ENCODE results near the gene RC3H1.
"Not testable (repeated sequence)": the region's sequence is repeated elsewhere in the genome, so short reads cannot be mapped to it uniquely, and the experiment has no call there.

Gene RC3H1

DNA sequence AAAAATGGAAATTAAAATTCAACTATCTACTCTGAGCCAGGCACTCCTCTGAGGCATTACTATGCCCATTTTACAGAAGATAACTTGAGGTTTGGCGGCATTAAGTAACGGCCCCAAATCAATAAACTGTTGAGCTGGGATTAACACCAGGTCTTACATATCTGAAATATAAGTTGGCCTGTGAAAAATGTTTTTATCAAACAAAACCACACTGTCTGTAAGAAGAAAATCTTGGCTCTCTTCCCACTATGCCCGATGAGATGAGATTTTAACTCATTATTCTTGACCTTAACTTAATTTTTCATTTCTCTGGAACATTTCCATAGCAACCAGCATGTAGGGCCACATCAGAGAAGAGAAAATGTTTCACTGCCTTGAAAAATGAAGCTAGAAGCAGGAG lies 21.8 kb downstream of the RC3H1 start:
- Histone ChIP-seq H3K36me3 (ENCODE audit: control insufficient read depth, insufficient read depth, low read length) (0 out of 2 replicates have a peak, but pooled peaks cover 10% of the 10 kb centered on the region), H3K4me3 (ENCODE audit: low read depth, low read length) (no peak overlapping the region)

DNA sequence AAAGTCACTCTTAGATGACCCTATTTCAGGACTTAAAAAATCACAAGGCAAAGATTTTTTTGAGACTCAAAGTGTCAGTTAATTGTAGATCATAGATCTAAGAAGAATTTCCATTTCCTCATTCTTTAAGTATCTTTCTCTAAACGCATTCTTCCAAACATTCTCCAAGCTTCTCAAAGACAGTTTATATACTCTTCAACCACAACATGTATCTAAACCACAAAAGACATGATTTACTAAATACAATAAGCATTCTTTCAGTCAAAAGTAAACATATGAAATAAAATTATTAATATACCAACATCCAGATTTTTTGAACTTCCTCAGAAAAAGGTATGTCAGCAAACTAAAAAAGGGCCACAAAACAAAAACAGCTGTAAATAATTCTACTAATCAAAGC lies 24.4 kb downstream of the RC3H1 start:
- H3K4me3 ChIP-seq (ENCODE audit: low read depth, low read length), result no peak overlapping the region

More for the DNA sequence above, 21.8 kb downstream of the RC3H1 start:
- no peak overlapping the region for H3K9ac ChIP-seq (ENCODE audit: low read depth, low read length)
- no peaks in the 10 kb centered on the region for H3K4me1 ChIP-seq (ENCODE audit: control insufficient read depth, insufficient read depth, low read length)
- no peaks in the 10 kb centered on the region for H3K9me3 ChIP-seq (ENCODE audit: control insufficient read depth, insufficient read depth, low read length)
- H3K27me3 ChIP-seq (ENCODE audit: control insufficient read depth, insufficient read depth, low read length), result no peaks in the 10 kb centered on the region
- H3K27ac ChIP-seq (ENCODE audit: low read depth, low read length), result no peak overlapping the region

DNA sequence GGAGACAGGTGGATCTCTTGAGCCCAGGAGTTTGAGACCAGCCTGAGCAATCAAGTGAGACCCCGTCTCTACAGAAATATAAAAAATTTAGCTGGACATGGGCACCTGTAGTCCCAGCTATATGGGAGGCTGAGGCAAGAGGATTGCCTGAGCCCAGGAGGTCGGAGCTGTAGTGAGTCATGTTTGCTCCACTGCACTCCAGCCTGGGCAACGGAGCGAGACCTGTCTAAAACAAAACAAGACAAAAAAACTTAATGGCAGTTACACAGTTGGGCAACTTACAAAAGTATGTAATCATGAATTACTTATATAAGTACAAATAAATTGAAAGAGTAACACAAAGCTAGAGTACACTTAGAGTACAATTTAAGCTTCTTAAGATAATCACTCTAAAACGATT lies 25.2 kb downstream of the RC3H1 start:
- H3K36me3 ChIP-seq (ENCODE audit: control insufficient read depth, insufficient read depth, low read length), result peaks cover 20% of the 10 kb centered on the region
- no peak overlapping the region for H3K9ac ChIP-seq (ENCODE audit: low read depth, low read length)
- no peak overlapping the region for H3K27ac ChIP-seq (ENCODE audit: low read depth, low read length)
- H3K4me1 ChIP-seq (ENCODE audit: control insufficient read depth, insufficient read depth, low read length), result no peaks in the 10 kb centered on the region
- no peaks in the 10 kb centered on the region for H3K27me3 ChIP-seq (ENCODE audit: control insufficient read depth, insufficient read depth, low read length)
- no peaks in the 10 kb centered on the region for H3K9me3 ChIP-seq (ENCODE audit: control insufficient read depth, insufficient read depth, low read length)
- H3K4me3 ChIP-seq (ENCODE audit: low read depth, low read length), result no peak overlapping the region

More for the DNA sequence above, 24.4 kb downstream of the RC3H1 start:
- no peak overlapping the region for H3K9ac ChIP-seq (ENCODE audit: low read depth, low read length)
- peaks cover 12% of the 10 kb centered on the region for H3K36me3 ChIP-seq (ENCODE audit: control insufficient read depth, insufficient read depth, low read length)
- H3K9me3 ChIP-seq (ENCODE audit: control insufficient read depth, insufficient read depth, low read length), result no peaks in the 10 kb centered on the region
- H3K27ac ChIP-seq (ENCODE audit: low read depth, low read length), result no peak overlapping the region
- no peaks in the 10 kb centered on the region for H3K27me3 ChIP-seq (ENCODE audit: control insufficient read depth, insufficient read depth, low read length)
- no peaks in the 10 kb centered on the region for H3K4me1 ChIP-seq (ENCODE audit: control insufficient read depth, insufficient read depth, low read length)

DNA sequence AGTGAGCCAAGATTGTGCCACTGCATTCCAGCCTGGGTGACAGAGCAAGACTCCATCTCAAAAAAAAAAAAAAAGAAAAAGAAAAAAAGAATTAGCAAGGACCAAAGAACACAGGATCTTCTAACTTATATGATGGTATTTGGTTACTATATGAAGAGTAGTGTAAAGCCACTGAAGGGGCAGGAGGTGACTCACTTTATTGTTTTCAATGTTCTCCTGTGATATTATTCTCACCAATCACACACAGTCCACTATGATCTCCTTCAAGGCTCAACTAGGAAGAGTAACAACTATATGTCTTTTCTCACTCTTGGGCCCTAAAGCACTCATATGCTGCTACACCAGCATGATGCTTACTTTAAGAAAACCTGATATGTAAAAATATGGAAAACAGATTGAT lies 26.7 kb downstream of the RC3H1 start:
- Histone ChIP-seq H3K4me1 (ENCODE audit: control insufficient read depth, insufficient read depth, low read length) (no peaks in the 10 kb centered on the region), H3K36me3 (ENCODE audit: control insufficient read depth, insufficient read depth, low read length) (peaks cover 33% of the 10 kb centered on the region), H3K9ac (ENCODE audit: low read depth, low read length) (no peak overlapping the region), H3K9me3 (ENCODE audit: control insufficient read depth, insufficient read depth, low read length) (no peaks in the 10 kb centered on the region), H3K27ac (ENCODE audit: low read depth, low read length) (no peak overlapping the region), H3K27me3 (ENCODE audit: control insufficient read depth, insufficient read depth, low read length) (no peaks in the 10 kb centered on the region), H3K4me3 (ENCODE audit: low read depth, low read length) (no peak overlapping the region)

DNA sequence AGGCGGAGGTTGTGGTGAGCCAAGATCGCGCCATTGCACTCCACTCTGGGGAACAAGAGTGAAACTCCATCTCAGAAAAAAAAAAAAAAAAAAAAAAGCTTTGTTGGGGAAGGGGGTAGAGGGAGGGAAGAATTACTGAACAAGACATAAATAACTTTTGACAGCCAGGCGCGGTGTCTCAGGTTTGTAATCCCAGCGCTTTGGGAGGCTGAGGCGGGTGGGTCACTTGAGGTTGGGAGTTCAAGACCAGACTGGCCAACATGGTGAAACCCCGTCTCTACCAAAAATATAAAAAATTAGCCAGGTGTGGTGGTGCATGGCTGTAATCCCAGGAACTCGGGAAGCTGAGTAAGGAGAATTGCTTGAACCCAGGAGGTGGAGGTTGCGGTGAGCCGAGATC lies 28.2 kb downstream of the RC3H1 start:
- H3K27me3 ChIP-seq (ENCODE audit: control insufficient read depth, insufficient read depth, low read length); H3K9ac ChIP-seq (ENCODE audit: low read depth, low read length); H3K4me3 ChIP-seq (ENCODE audit: low read depth, low read length); H3K9me3 ChIP-seq (ENCODE audit: control insufficient read depth, insufficient read depth, low read length); H3K27ac ChIP-seq (ENCODE audit: low read depth, low read length); H3K4me1 ChIP-seq (ENCODE audit: control insufficient read depth, insufficient read depth, low read length): not testable (repeated sequence)
- peaks cover 34% of the 10 kb centered on the region for H3K36me3 ChIP-seq (ENCODE audit: control insufficient read depth, insufficient read depth, low read length)

DNA sequence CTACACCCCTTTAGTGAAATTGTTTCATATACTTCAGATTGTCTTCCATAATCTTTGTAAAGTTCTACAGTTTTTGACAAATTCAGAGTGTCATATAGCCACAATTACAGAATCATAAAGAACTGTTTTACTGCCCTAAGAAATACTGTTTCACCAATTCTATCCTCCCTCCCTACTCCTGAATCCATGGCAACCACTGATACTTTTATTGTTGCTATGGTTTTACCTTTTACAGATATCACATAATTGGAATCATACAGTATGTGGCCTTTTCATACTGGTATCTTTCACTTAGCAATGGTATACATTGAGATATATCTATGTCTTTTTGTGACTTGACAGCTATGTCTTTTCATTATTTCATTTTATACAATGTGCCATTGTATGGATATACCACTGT lies 34.1 kb downstream of the RC3H1 start:
- Histone ChIP-seq H3K9ac (ENCODE audit: low read depth, low read length) (no peak overlapping the region), H3K9me3 (ENCODE audit: control insufficient read depth, insufficient read depth, low read length) (no peaks in the 10 kb centered on the region), H3K4me3 (ENCODE audit: low read depth, low read length) (no peak overlapping the region), H3K27ac (ENCODE audit: low read depth, low read length) (no peak overlapping the region), H3K27me3 (ENCODE audit: control insufficient read depth, insufficient read depth, low read length) (no peaks in the 10 kb centered on the region), H3K36me3 (ENCODE audit: control insufficient read depth, insufficient read depth, low read length) (peaks cover 76% of the 10 kb centered on the region), H3K4me1 (ENCODE audit: control insufficient read depth, insufficient read depth, low read length) (no peaks in the 10 kb centered on the region)

DNA sequence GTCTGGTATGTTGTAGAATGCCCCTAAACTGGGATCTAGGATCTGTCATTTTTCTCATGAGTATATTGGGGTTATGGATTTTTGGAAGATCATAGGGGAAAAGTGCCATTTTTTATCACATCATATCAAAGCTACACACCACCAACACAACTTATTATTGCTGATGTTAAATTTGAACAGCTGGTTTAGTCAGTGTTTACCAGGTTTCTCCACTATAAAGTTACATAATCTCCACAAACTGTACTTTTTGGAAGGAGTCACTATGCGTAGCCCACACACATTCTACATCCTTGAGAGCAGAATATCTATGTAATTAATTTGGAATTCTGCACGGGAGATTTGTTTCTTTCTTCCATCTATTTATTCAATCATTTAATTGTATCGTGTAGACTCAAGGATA lies 35.2 kb downstream of the RC3H1 start:
- no peaks in the 10 kb centered on the region for H3K9me3 ChIP-seq (ENCODE audit: control insufficient read depth, insufficient read depth, low read length)
- H3K27me3 ChIP-seq (ENCODE audit: control insufficient read depth, insufficient read depth, low read length), result no peaks in the 10 kb centered on the region
- H3K9ac ChIP-seq (ENCODE audit: low read depth, low read length), result no peak overlapping the region
- H3K4me1 ChIP-seq (ENCODE audit: control insufficient read depth, insufficient read depth, low read length), result no peaks in the 10 kb centered on the region
- no peak overlapping the region for H3K27ac ChIP-seq (ENCODE audit: low read depth, low read length)
- peaks cover 75% of the 10 kb centered on the region for H3K36me3 ChIP-seq (ENCODE audit: control insufficient read depth, insufficient read depth, low read length)
- no peak overlapping the region for H3K4me3 ChIP-seq (ENCODE audit: low read depth, low read length)

DNA sequence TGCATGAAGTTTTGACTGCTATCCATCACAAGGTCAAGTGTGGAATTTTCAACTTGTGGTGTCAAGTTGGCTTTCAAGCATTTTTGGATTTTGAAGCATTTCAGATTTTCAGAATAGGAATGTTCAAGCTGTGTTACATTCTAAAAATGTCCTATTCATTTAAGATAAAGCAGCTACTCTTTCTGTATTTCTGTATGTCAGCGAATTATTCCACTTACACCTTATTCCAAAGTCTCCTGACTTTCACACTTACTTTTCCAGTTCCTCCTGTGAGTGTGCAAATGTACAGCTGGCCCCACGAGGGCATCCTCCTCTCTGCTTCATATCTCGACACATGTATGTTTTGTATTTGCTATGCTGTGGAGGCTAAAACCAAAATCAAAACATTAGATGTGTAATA lies 51.9 kb downstream of the RC3H1 start:
- Histone ChIP-seq H3K27me3 (ENCODE audit: control insufficient read depth, insufficient read depth, low read length) (no peaks in the 10 kb centered on the region), H3K4me1 (ENCODE audit: control insufficient read depth, insufficient read depth, low read length) (no peaks in the 10 kb centered on the region), H3K4me3 (ENCODE audit: low read depth, low read length) (no peak overlapping the region), H3K27ac (ENCODE audit: low read depth, low read length) (no peak overlapping the region), H3K9me3 (ENCODE audit: control insufficient read depth, insufficient read depth, low read length) (no peaks in the 10 kb centered on the region), H3K36me3 (ENCODE audit: control insufficient read depth, insufficient read depth, low read length) (peaks cover 95% of the 10 kb centered on the region), H3K9ac (ENCODE audit: low read depth, low read length) (no peak overlapping the region)

DNA sequence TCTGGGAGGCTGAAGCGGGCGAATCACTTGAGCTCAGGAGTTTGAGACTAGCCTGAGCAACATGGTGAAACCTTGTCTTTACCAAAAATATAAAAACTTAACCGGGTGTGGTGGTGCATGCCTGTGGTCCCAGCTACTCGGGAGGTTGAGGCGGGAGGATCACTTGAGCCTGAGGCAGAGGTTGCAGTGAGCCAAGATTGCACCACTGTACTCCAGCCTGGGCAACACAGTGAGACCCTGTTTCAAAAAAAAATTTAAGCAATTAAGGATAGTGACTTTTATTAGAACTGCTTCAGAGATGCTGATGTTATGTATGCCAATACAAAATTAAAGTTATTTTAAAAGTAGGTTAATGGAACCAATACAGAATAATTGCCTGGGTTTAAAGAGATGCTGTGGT lies 56.3 kb downstream of the RC3H1 start:
- H3K4me1 ChIP-seq (ENCODE audit: control insufficient read depth, insufficient read depth, low read length); H3K27ac ChIP-seq (ENCODE audit: low read depth, low read length); H3K27me3 ChIP-seq (ENCODE audit: control insufficient read depth, insufficient read depth, low read length); H3K9me3 ChIP-seq (ENCODE audit: control insufficient read depth, insufficient read depth, low read length); H3K9ac ChIP-seq (ENCODE audit: low read depth, low read length); H3K4me3 ChIP-seq (ENCODE audit: low read depth, low read length): not testable (repeated sequence)
- H3K36me3 ChIP-seq (ENCODE audit: control insufficient read depth, insufficient read depth, low read length), result peaks cover 96% of the 10 kb centered on the region

DNA sequence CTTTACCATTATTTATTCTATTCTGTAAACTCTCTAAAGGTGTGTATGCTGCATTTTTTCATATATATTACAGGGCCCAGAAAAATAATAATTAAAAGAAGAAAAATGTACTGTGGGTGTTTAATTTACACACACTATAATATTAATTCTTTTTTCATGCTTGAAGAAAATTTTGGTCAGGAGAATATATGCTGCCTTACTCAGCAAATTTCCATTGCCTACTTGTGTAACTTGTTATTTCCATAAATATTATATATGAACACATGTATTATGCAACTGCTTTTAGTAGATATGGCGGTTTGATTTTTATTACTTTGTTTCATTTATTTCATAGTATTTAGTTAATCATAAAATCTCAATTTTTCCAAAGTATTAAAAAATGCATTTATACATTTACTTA lies 58.7 kb downstream of the RC3H1 start:
- no peaks in the 10 kb centered on the region for H3K27me3 ChIP-seq (ENCODE audit: control insufficient read depth, insufficient read depth, low read length)
- H3K27ac ChIP-seq (ENCODE audit: low read depth, low read length), result no peak overlapping the region
- H3K9ac ChIP-seq (ENCODE audit: low read depth, low read length), result no peak overlapping the region
- no peaks in the 10 kb centered on the region for H3K9me3 ChIP-seq (ENCODE audit: control insufficient read depth, insufficient read depth, low read length)
- H3K4me3 ChIP-seq (ENCODE audit: low read depth, low read length), result no peak overlapping the region
- no peaks in the 10 kb centered on the region for H3K4me1 ChIP-seq (ENCODE audit: control insufficient read depth, insufficient read depth, low read length)
- peaks cover 95% of the 10 kb centered on the region for H3K36me3 ChIP-seq (ENCODE audit: control insufficient read depth, insufficient read depth, low read length)

DNA sequence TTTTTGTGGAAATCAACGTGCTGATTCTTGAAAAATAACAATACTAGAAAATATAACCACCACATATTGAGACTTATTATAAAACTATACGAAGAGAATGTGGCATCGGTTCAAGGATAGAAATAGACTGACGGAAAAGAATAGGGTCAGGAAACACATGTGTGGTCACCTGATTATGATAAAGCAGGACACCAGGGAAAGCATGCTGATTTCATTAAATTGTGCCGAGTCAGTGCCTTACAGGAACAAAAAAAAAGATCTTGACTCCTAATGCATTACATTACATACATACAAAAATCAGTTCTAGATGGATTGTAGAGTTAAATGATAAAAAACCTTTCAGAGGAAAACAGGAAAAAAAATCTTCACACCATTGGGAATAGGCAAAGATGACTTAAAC lies 61.5 kb downstream of the RC3H1 start:
- Histone ChIP-seq H3K27me3 (ENCODE audit: control insufficient read depth, insufficient read depth, low read length) (no peaks in the 10 kb centered on the region), H3K4me3 (ENCODE audit: low read depth, low read length) (no peak overlapping the region), H3K4me1 (ENCODE audit: control insufficient read depth, insufficient read depth, low read length) (no peaks in the 10 kb centered on the region), H3K27ac (ENCODE audit: low read depth, low read length) (no peak overlapping the region), H3K36me3 (ENCODE audit: control insufficient read depth, insufficient read depth, low read length) (peaks cover 85% of the 10 kb centered on the region), H3K9ac (ENCODE audit: low read depth, low read length) (no peak overlapping the region), H3K9me3 (ENCODE audit: control insufficient read depth, insufficient read depth, low read length) (no peaks in the 10 kb centered on the region)

DNA sequence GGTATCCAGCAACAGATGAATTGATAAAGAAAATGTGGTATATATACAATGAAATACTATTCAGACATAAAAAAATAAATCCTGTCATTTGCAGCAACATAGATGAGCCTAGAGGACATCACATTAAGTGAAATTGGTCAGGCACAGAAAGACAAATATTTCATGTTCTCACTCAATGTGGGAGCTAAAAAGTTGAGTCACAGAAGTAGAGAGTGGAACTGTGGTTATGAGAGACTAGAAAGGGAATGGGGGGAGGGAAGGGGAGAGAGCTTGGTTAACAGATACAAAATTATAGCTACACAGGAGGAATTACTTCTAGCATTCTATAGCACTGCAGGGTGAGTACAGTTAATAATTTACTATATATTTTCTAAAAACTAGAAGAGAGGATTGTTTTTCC lies 68.0 kb downstream of the RC3H1 start:
- peaks cover 78% of the 10 kb centered on the region for H3K36me3 ChIP-seq (ENCODE audit: control insufficient read depth, insufficient read depth, low read length)

More for the DNA sequence above, 68.0 kb downstream of the RC3H1 start:
- H3K9me3 ChIP-seq (ENCODE audit: control insufficient read depth, insufficient read depth, low read length), result no peaks in the 10 kb centered on the region
- no peaks in the 10 kb centered on the region for H3K27me3 ChIP-seq (ENCODE audit: control insufficient read depth, insufficient read depth, low read length)
- no peaks in the 10 kb centered on the region for H3K4me1 ChIP-seq (ENCODE audit: control insufficient read depth, insufficient read depth, low read length)
- no peak overlapping the region for H3K9ac ChIP-seq (ENCODE audit: low read depth, low read length)
- H3K4me3 ChIP-seq (ENCODE audit: low read depth, low read length), result no peak overlapping the region
- no peak overlapping the region for H3K27ac ChIP-seq (ENCODE audit: low read depth, low read length)

Measured in HUES48 (cell line).